HepG2 (cell line): ENCODE measurements around the gene UBE2O. TPM values are rescaled to one million over a fixed set of nuclear protein-coding genes. Genes with fewer than 3 reads are reported as not detected.

Experiments used
- TMF1 ChIP-seq: sonication (generic); formaldehyde crosslinking; IDR thresholded peaks from 2 replicates; pipeline ENCODE4 v1.8.1; 2022; ENCODE audit warnings: low read depth, missing genetic modification reagents
- ZNF547 ChIP-seq: sonication (generic); formaldehyde crosslinking; IDR thresholded peaks from 2 replicates; pipeline ENCODE4 v1.5.1; 2020; ENCODE audit warnings: mild to moderate bottlenecking, missing genetic modification reagents
- ZNF773 ChIP-seq: sonication (generic); formaldehyde crosslinking; IDR thresholded peaks from 2 replicates; pipeline ENCODE4 v1.4.0; 2020; ENCODE audit warnings: missing genetic modification reagents, borderline replicate concordance
- polyA plus RNA-seq, 8 experiments: library from polyadenylated mRNA; depleted of rRNA in 3 of 8; stranded (reverse) in 7 of 8; unstranded in 1 of 8; fragments of >200 nt; fragmentation: Illumina TruSeq in 4 of 8; extraction: Trizol in 4 of 8; gene quantifications; 2 replicates each; pipeline versions ENCODE4 v1.2.1 to v1.2.3, GENCODE V29; 2011 to 2016; ENCODE audit warnings: low read depth in 4 of 8, missing spikeins in 1 of 8, mixed read lengths in 1 of 8; ENCODE audit not compliant: insufficient read depth in 1 of 8
- total RNA-seq, 5 experiments: library from RNA; depleted of rRNA; stranded (reverse); fragments of >200 nt; fragmentation: Illumina TruSeq; extraction: Trizol; gene quantifications; 2 replicates each; pipeline ENCODE4 v1.2.3, GENCODE V29; 2016; ENCODE audit warnings: low read depth in 1 of 5
- TF ChIP-seq, protein P1 (sequence below): sonication (generic); formaldehyde crosslinking; conservative IDR thresholded peaks from 2 replicates; pipeline ENCODE4 v1.4.0; 2020; ENCODE audit warnings: missing genetic modification reagents
- TF ChIP-seq, protein P2 (sequence below): sonication (generic); formaldehyde crosslinking; IDR thresholded peaks from one replicate; pipeline ENCODE4 v1.5.1; 2020; ENCODE audit warnings: mild to moderate bottlenecking, missing genetic modification reagents; ENCODE audit errors: not compliant biosample characterization
- TF ChIP-seq, protein P3 (sequence below): sonication (generic); formaldehyde crosslinking; IDR thresholded peaks from 2 replicates; pipeline ENCODE4 v1.5.0; 2020; ENCODE audit warnings: mild to moderate bottlenecking, missing genetic modification reagents
- TF ChIP-seq, protein P4 (sequence below): sonication (generic); formaldehyde crosslinking; IDR thresholded peaks from 2 replicates; pipeline ENCODE4 v1.4.0; 2020; ENCODE audit warnings: missing genetic modification reagents, borderline replicate concordance
- TF ChIP-seq, protein P5 (sequence below): sonication (generic); formaldehyde crosslinking; IDR thresholded peaks from 2 replicates; pipeline ENCODE4 v1.5.0; 2020; ENCODE audit warnings: mild to moderate bottlenecking, low read depth, missing genetic modification reagents, borderline replicate concordance

Gene UBE2O
- total and polyA plus RNA-seq, 2 of the 13 experiments (the other 11 are each of a cell fraction or from before 2014, with no cell fraction given), result 21.5 to 23.5 TPM

DNA sequence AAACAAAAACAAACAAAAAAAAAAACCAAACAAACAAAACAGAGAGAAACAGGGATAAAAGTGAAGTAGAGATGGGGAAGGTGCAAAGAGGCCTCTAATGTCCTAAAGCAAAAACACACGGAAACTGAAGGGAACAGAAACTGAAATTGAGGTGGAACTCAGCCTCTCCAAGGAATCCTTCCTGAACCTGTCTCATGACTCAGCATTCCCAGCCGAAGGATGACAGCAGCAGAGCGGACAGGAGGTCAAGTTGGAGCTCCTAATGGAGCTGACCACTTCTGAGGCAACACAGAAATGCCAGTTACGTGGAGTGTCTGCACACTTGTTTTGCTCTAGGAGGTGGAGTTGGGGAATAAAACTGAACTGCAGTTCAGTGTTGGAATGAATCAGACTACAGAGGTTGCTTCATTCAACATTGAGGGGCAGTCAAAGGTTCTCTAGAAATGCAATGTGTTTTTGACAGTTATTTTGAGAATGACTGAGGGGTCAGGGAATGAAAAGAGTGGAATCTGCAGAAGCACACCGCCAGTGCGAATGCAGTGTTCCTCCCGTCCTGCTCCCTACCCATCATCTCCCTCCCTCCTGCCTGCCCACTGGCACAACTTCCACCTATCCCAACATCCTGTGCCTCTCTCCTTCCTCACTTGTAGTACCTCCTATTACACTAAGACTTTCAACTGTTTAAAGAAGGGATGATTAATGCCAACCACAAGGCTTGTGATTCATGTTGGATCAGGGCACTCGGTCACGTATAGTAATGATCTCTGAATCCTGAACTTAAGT is 6.3 kb downstream of the UBE2O start (continued):
- TF ChIP-seq, protein P1, sequence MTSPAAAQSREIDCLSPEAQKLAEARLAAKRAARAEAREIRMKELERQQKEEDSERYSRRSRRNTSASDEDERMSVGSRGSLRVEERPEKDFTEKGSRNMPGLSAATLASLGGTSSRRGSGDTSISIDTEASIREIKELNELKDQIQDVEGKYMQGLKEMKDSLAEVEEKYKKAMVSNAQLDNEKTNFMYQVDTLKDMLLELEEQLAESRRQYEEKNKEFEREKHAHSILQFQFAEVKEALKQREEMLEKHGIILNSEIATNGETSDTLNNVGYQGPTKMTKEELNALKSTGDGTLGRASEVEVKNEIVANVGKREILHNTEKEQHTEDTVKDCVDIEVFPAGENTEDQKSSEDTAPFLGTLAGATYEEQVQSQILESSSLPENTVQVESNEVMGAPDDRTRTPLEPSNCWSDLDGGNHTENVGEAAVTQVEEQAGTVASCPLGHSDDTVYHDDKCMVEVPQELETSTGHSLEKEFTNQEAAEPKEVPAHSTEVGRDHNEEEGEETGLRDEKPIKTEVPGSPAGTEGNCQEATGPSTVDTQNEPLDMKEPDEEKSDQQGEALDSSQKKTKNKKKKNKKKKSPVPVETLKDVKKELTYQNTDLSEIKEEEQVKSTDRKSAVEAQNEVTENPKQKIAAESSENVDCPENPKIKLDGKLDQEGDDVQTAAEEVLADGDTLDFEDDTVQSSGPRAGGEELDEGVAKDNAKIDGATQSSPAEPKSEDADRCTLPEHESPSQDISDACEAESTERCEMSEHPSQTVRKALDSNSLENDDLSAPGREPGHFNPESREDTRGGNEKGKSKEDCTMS (CRISPR knock-in tag), result no peak
- TF ChIP-seq ZNF547 (CRISPR knock-in tag) (no peak), ZNF773 (no peak), TMF1 (CRISPR knock-in tag) (no peak)
- TF ChIP-seq, protein P2, sequence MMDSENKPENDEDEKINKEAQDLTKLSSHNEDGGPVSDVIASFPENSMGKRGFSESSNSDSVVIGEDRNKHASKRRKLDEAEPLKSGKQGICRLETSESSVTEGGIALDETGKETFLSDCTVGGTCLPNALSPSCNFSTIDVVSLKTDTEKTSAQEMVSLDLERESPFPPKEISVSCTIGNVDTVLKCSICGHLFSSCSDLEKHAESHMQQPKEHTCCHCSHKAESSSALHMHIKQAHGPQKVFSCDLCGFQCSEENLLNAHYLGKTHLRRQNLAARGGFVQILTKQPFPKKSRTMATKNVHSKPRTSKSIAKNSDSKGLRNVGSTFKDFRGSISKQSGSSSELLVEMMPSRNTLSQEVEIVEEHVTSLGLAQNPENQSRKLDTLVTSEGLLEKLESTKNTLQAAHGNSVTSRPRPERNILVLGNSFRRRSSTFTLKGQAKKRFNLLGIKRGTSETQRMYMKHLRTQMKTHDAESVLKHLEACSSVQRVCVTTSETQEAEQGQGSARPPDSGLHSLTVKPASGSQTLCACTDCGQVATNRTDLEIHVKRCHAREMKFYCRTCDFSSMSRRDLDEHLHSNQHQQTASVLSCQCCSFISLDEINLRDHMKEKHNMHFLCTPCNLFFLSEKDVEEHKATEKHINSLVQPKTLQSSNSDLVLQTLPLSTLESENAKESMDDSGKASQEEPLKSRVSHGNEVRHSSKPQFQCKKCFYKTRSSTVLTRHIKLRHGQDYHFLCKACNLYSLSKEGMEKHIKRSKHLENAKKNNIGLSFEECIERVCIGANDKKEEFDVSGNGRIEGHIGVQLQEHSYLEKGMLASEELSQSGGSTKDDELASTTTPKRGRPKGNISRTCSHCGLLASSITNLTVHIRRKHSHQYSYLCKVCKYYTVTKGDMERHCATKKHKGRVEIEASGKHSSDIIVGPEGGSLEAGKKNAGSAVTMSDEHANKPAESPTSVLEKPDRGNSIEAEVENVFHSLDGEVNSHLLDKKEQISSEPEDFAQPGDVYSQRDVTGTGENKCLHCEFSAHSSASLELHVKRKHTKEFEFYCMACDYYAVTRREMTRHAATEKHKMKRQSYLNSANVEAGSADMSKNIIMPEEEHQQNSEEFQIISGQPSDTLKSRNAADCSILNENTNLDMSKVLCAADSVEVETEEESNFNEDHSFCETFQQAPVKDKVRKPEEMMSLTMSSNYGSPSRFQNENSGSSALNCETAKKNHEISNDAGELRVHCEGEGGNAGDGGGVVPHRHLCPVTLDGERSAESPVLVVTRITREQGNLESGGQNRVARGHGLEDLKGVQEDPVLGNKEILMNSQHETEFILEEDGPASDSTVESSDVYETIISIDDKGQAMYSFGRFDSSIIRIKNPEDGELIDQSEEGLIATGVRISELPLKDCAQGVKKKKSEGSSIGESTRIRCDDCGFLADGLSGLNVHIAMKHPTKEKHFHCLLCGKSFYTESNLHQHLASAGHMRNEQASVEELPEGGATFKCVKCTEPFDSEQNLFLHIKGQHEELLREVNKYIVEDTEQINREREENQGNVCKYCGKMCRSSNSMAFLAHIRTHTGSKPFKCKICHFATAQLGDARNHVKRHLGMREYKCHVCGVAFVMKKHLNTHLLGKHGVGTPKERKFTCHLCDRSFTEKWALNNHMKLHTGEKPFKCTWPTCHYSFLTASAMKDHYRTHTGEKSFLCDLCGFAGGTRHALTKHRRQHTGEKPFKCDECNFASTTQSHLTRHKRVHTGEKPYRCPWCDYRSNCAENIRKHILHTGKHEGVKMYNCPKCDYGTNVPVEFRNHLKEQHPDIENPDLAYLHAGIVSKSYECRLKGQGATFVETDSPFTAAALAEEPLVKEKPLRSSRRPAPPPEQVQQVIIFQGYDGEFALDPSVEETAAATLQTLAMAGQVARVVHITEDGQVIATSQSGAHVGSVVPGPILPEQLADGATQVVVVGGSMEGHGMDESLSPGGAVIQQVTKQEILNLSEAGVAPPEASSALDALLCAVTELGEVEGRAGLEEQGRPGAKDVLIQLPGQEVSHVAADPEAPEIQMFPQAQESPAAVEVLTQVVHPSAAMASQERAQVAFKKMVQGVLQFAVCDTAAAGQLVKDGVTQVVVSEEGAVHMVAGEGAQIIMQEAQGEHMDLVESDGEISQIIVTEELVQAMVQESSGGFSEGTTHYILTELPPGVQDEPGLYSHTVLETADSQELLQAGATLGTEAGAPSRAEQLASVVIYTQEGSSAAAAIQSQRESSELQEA (CRISPR knock-in tag), result no peak
- TF ChIP-seq, protein P3, sequence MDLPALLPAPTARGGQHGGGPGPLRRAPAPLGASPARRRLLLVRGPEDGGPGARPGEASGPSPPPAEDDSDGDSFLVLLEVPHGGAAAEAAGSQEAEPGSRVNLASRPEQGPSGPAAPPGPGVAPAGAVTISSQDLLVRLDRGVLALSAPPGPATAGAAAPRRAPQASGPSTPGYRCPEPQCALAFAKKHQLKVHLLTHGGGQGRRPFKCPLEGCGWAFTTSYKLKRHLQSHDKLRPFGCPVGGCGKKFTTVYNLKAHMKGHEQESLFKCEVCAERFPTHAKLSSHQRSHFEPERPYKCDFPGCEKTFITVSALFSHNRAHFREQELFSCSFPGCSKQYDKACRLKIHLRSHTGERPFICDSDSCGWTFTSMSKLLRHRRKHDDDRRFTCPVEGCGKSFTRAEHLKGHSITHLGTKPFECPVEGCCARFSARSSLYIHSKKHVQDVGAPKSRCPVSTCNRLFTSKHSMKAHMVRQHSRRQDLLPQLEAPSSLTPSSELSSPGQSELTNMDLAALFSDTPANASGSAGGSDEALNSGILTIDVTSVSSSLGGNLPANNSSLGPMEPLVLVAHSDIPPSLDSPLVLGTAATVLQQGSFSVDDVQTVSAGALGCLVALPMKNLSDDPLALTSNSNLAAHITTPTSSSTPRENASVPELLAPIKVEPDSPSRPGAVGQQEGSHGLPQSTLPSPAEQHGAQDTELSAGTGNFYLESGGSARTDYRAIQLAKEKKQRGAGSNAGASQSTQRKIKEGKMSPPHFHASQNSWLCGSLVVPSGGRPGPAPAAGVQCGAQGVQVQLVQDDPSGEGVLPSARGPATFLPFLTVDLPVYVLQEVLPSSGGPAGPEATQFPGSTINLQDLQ, result no peak
- TF ChIP-seq, protein P4, sequence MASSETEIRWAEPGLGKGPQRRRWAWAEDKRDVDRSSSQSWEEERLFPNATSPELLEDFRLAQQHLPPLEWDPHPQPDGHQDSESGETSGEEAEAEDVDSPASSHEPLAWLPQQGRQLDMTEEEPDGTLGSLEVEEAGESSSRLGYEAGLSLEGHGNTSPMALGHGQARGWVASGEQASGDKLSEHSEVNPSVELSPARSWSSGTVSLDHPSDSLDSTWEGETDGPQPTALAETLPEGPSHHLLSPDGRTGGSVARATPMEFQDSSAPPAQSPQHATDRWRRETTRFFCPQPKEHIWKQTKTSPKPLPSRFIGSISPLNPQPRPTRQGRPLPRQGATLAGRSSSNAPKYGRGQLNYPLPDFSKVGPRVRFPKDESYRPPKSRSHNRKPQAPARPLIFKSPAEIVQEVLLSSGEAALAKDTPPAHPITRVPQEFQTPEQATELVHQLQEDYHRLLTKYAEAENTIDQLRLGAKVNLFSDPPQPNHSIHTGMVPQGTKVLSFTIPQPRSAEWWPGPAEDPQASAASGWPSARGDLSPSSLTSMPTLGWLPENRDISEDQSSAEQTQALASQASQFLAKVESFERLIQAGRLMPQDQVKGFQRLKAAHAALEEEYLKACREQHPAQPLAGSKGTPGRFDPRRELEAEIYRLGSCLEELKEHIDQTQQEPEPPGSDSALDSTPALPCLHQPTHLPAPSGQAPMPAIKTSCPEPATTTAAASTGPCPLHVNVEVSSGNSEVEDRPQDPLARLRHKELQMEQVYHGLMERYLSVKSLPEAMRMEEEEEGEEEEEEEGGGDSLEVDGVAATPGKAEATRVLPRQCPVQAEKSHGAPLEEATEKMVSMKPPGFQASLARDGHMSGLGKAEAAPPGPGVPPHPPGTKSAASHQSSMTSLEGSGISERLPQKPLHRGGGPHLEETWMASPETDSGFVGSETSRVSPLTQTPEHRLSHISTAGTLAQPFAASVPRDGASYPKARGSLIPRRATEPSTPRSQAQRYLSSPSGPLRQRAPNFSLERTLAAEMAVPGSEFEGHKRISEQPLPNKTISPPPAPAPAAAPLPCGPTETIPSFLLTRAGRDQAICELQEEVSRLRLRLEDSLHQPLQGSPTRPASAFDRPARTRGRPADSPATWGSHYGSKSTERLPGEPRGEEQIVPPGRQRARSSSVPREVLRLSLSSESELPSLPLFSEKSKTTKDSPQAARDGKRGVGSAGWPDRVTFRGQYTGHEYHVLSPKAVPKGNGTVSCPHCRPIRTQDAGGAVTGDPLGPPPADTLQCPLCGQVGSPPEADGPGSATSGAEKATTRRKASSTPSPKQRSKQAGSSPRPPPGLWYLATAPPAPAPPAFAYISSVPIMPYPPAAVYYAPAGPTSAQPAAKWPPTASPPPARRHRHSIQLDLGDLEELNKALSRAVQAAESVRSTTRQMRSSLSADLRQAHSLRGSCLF, result no peak
- TF ChIP-seq, protein P5, sequence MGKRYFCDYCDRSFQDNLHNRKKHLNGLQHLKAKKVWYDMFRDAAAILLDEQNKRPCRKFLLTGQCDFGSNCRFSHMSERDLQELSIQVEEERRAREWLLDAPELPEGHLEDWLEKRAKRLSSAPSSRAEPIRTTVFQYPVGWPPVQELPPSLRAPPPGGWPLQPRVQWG (CRISPR knock-in tag), result no peak
